Measurements from ENCODE around the gene DUSP28.

The DUSP28 gene

DNA sequence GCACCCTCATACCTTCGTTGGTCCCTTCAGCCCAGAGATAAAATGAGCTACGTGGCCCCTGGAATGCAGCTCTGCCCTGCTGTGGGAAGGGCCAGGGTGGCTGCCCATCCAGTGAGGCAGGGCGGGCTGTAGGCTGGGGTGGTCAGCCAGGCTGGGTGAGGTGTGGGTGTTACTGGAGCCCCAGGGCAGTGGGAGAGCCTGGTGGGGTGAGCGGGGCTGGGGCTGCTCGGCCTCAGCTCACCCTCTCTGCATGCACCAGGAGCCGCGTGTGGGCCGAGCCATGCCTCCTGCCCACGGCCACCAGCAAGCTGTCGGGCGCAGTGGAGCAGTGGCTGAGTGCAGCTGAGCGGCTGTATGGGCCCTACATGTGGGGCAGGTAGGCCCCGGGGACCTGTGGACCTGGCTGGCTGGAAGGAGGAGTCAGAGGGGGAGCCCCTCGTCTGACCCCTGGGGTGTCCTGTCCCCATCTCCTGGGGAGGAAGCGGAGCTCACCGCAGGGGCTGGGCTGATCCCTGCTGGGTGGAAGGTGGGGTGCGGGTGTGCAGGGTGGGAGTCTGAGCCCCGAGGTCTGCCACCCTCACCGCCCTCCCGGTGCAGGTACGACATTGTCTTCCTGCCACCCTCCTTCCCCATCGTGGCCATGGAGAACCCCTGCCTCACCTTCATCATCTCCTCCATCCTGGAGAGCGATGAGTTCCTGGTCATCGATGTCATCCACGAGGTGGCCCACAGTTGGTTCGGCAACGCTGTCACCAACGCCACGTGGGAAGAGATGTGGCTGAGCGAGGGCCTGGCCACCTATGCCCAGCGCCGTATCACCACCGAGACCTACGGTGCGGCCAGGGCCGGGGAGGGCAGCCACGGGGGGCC is 13.6 kb downstream of the DUSP28 start:
- Histone ChIP-seq H3K27ac (no peak overlapping the region), H3K4me1 (ENCODE audit: control insufficient read depth in 1 of 2, insufficient read depth in 1 of 2, low read depth in 1 of 2, low read length in 1 of 2) (peaks cover 33 to 40% of the 10 kb centered on the region in 2 experiments), H3K36me3 (peaks cover 85% of the 10 kb centered on the region), H3K27me3 (no peaks in the 10 kb centered on the region), H3K4me3 (ENCODE audit: low read depth in 1 of 2, low read length in 1 of 2) (no peak overlapping the region), H3K9me3 (no peaks in the 10 kb centered on the region)
- TF ChIP-seq CTCF (IDR thresholded peaks at IDR 0.05), result no peak

GRCh38 chr2:240574386-240575100 is 14.4 kb downstream of the DUSP28 start:
- Histone ChIP-seq H3K27me3 (no peaks in the 10 kb centered on the region), H3K9me3 (no peaks in the 10 kb centered on the region), H3K36me3 (peaks cover 88% of the 10 kb centered on the region), H3K4me1 (ENCODE audit: control insufficient read depth in 1 of 2, insufficient read depth in 1 of 2, low read depth in 1 of 2, low read length in 1 of 2) (peaks cover 35 to 41% of the 10 kb centered on the region in 2 experiments), H3K4me3 (ENCODE audit: low read depth in 1 of 2, low read length in 1 of 2) (no peak overlapping the region), H3K27ac (no peak overlapping the region)
- TF ChIP-seq CTCF (IDR thresholded peaks at IDR 0.05), result no peak

- TF ChIP-seq CTCF (IDR thresholded peaks at IDR 0.05), result no peak
- no peak overlapping the region for H3K27ac ChIP-seq
- H3K9me3 ChIP-seq, result no peaks in the 10 kb centered on the region
- H3K36me3 ChIP-seq, result peaks cover 87% of the 10 kb centered on the region
- H3K4me1 ChIP-seq (ENCODE audit: control insufficient read depth in 1 of 2, insufficient read depth in 1 of 2, low read depth in 1 of 2, low read length in 1 of 2), result peaks cover 35 to 41% of the 10 kb centered on the region in 2 experiments
- no peaks in the 10 kb centered on the region for H3K27me3 ChIP-seq
- H3K4me3 ChIP-seq (ENCODE audit: low read depth in 1 of 2, low read length in 1 of 2), result no peak overlapping the region
Measured at GRCh38 chr2:240575101-240575965, 15.2 kb downstream of the DUSP28 start.

GRCh38 chr2:240576036-240576435 is 15.9 kb downstream of the DUSP28 start:
- Histone ChIP-seq H3K4me3 (ENCODE audit: low read depth in 1 of 2, low read length in 1 of 2) (no peak overlapping the region), H3K36me3 (peaks cover 80% of the 10 kb centered on the region), H3K4me1 (ENCODE audit: control insufficient read depth in 1 of 2, insufficient read depth in 1 of 2, low read depth in 1 of 2, low read length in 1 of 2) (peaks cover 35 to 41% of the 10 kb centered on the region in 2 experiments), H3K27me3 (no peaks in the 10 kb centered on the region), H3K9me3 (no peaks in the 10 kb centered on the region), H3K27ac (no peak overlapping the region)
- no peak for TF ChIP-seq CTCF (IDR thresholded peaks at IDR 0.05)

DNA sequence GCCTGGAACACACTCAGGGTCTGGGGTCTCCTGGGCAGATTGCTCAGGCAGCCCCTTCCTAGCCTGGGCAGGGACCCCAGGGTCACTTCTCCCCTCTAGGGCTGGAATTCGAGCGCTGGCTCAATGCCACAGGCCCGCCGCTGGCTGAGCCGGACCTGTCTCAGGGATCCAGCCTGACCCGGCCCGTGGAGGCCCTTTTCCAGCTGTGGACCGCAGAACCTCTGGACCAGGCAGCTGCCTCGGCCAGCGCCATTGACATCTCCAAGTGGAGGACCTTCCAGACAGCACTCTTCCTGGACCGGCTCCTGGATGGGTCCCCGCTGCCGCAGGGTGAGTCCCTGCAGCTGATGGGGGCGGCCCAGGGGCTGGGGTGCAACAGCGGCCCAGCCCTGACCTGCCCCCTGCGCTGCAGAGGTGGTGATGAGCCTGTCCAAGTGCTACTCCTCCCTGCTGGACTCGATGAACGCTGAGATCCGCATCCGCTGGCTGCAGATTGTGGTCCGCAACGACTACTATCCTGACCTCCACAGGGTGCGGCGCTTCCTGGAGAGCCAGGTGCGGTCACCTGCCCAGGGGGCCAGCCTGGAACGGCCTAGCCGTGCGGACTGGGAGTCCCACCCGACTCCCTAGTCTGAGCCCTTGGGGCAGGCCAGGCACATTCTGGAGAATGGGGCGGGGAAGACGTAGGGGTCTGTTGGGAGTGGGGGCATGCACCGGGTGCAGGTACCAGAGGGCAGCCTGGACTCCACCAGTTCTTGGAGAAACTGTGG is 16.5 kb downstream of the DUSP28 start:
- no peak for TF ChIP-seq CTCF (IDR thresholded peaks at IDR 0.05)
- H3K4me3 ChIP-seq (ENCODE audit: low read depth in 1 of 2, low read length in 1 of 2), result no peak overlapping the region
- H3K4me1 ChIP-seq (ENCODE audit: control insufficient read depth in 1 of 2, insufficient read depth in 1 of 2, low read depth in 1 of 2, low read length in 1 of 2), result peaks cover 32 to 39% of the 10 kb centered on the region in 2 experiments
- H3K36me3 ChIP-seq, result peaks cover 74% of the 10 kb centered on the region
- no peaks in the 10 kb centered on the region for H3K9me3 ChIP-seq
- H3K27ac ChIP-seq, result no peak overlapping the region
- no peaks in the 10 kb centered on the region for H3K27me3 ChIP-seq
